ENCODE data around the gene CDT1.

- TF ChIP-seq CTCF (IDR thresholded peaks at IDR 0.05 in 4 of 5, conservative IDR thresholded peaks at IDR 0.05 in 1 of 5) (no peak), POLR2A (IDR thresholded peaks at IDR 0.05) (no peak)
These were observed 45.2 kb upstream of the CDT1 start for GRCh38 chr16:88758227-88758943.
